HepG2 (cell line): ENCODE data around the gene GRB10.
"Not testable (repeated sequence)": the region's sequence is repeated elsewhere in the genome, so short reads cannot be mapped to it uniquely, and the experiment has no call there.

Experiments
- CHD4 ChIP-seq: fragments of 200-600 bp; sonication (generic); IDR thresholded peaks from 2 replicates; pipeline ENCODE4 v1.7.0; 2017; ENCODE audit warnings: mild to moderate bottlenecking, low read length, borderline replicate concordance
- CTCF ChIP-seq: sonication (generic); formaldehyde crosslinking; IDR thresholded peaks from 2 replicates; pipeline ENCODE4 v1.5.0; 2020; ENCODE audit warnings: mild to moderate bottlenecking, missing genetic modification reagents, moderate library complexity
- DBP ChIP-seq: sonication (generic); formaldehyde crosslinking; IDR thresholded peaks from 2 replicates; pipeline ENCODE4 v1.4.0; 2020; ENCODE audit warnings: missing genetic modification reagents; ENCODE audit errors: not compliant biosample characterization
- FOXO1 ChIP-seq: sonication (generic); formaldehyde crosslinking; IDR thresholded peaks from 2 replicates; pipeline ENCODE4 v1.4.0; 2020; ENCODE audit warnings: missing genetic modification reagents
- MYNN ChIP-seq: sonication (generic); formaldehyde crosslinking; IDR thresholded peaks from 2 replicates; pipeline ENCODE4 v1.4.0; 2020; ENCODE audit warnings: mild to moderate bottlenecking, low read depth, missing genetic modification reagents
- PHF21A ChIP-seq: sonication (generic); formaldehyde crosslinking; IDR thresholded peaks from 2 replicates; pipeline ENCODE4 v1.5.0; 2020; ENCODE audit warnings: mild to moderate bottlenecking, missing genetic modification reagents
- ZNF225 ChIP-seq: sonication (generic); formaldehyde crosslinking; IDR thresholded peaks from 2 replicates; pipeline ENCODE4 v1.4.0; 2020; ENCODE audit warnings: mild to moderate bottlenecking, missing genetic modification reagents

GRCh38 chr7:50545613-50546012 is 237.1 kb downstream of the GRB10 start:
- not testable (repeated sequence) for TF ChIP-seq PHF21A (CRISPR knock-in tag); FOXO1 (CRISPR knock-in tag); CTCF (CRISPR knock-in tag); CHD4; MYNN (CRISPR knock-in tag); ZNF225 (CRISPR knock-in tag); DBP (CRISPR knock-in tag)
